NCI-H446 (cell line): ENCODE results near the gene SHANK1.
"Not testable (repeated sequence)": the region's sequence is repeated elsewhere in the genome, so short reads cannot be mapped to it uniquely, and the experiment has no call there.

Experiments
- DNase-seq, 2 experiments: peaks; one replicate each; lab custom pipeline; 2025; lab: John Stamatoyannopoulos, UW

SHANK1 gene

GRCh38 chr19:50633973-50634372 lies 85.6 kb downstream of the SHANK1 start:
- no peak for DNase-seq

DNA sequence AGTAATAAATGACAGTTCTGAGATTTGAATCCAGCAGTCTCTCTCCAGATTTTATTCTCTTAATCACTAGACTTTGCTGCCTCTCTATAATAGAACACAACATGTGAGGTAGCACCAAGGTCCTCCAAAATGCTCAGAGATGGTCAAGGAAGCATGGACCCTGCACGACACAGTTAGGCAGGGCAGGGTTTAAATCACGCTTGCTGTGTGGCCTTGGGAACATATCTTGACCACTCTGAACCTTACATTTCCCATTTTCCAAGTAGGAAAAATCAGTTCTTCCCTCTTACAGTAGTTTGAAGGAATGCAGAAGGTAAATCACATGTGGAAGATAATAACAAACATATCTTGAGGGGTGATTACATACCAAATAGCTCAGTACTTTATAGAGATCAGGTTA lies 86.2 kb downstream of the SHANK1 start:
- no peak for DNase-seq

DNA sequence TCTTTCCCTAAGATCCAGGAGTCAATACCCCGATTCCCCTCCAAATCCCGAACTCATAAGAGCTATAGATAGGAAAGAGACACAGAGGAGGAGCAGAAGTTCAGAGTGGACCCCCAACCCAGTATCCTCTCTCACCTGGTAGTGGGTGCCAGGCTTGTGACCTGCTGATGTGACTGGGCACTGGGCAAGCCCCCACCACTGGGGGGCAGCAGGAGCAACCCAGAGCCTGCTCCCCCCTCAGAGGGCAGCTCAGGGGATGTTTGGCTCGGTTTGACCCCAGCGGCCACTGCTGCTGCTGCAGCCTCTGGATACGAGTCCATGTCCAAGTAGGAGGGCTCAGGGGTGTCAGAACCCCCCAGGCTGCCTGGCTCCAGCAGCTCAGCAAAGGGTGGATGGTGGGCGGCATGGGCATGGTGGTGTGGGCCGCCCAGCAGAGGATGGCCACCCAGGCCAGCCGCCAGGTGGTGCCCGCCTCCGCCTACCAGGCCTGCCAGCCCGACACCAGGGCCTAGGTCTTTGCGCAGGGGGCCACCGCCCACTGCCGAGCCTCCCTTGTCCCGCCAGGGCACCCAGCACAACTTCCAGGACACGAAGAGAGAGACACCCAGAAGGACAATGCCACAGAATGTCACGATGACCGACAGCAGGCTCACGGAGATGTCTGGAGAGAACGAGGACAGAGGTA lies 87.3 kb downstream of the SHANK1 start:
- DNase-seq = no peak

- no peak for DNase-seq
Measured at GRCh38 chr19:50629801-50630200, 89.8 kb downstream of the SHANK1 start.

GRCh38 chr19:50629194-50629593 lies 90.4 kb downstream of the SHANK1 start:
- no peak for DNase-seq

- no peak for DNase-seq
Measured at GRCh38 chr19:50628551-50628950, 91.1 kb downstream of the SHANK1 start.

DNA sequence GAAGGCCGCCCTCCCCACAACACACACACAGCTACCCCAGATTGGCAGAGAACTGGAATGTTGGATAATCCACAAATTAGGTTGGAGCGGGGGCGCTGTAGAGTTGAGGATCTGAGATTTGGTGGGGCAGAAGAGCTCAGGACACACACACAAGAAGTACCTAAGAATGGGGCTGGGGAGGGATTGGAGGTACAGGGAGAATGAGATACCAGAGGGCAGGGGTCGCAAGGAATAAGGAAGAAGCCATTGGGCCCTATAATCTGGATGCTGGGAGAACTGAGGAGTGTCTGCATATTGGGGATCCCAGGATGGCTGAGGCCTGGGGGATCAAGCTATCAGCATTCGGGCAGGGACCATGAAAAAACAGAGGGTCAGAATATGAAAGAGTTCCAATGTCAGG lies 91.5 kb downstream of the SHANK1 start:
- no peak for DNase-seq

DNA sequence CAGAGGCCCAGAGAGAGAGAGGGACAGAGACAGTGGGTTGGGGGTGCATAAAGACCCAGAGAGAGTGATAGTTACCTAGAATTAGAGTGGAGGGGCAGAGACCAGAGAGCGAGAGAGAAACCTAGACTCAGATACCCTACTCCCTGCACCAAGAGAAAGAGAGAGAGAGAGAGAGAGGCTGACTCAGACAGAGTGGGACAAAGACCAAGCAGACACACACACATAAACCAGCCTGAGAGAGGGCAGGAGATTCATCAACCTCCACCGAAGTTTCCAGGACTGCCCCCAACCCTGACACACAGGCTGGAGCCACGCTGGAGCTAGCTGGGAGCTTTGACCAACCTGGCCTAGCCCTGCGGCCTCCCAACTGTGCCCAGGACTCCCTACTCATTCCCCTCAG lies 92.8 kb downstream of the SHANK1 start:
- no peak for DNase-seq

- DNase-seq = no peak
Measured at GRCh38 chr19:50626011-50626410, 93.6 kb downstream of the SHANK1 start.

- DNase-seq = no peak
Measured at GRCh38 chr19:50624949-50625600, 94.5 kb downstream of the SHANK1 start.

- not testable (repeated sequence) for DNase-seq
Measured at GRCh38 chr19:50620394-50620906, 99.2 kb downstream of the SHANK1 start.

- not testable (repeated sequence) for DNase-seq
Measured at GRCh38 chr19:50619184-50619583, 100.4 kb downstream of the SHANK1 start.

GRCh38 chr19:50618379-50618778 lies 101.2 kb downstream of the SHANK1 start:
- DNase-seq = not testable (repeated sequence)

DNA sequence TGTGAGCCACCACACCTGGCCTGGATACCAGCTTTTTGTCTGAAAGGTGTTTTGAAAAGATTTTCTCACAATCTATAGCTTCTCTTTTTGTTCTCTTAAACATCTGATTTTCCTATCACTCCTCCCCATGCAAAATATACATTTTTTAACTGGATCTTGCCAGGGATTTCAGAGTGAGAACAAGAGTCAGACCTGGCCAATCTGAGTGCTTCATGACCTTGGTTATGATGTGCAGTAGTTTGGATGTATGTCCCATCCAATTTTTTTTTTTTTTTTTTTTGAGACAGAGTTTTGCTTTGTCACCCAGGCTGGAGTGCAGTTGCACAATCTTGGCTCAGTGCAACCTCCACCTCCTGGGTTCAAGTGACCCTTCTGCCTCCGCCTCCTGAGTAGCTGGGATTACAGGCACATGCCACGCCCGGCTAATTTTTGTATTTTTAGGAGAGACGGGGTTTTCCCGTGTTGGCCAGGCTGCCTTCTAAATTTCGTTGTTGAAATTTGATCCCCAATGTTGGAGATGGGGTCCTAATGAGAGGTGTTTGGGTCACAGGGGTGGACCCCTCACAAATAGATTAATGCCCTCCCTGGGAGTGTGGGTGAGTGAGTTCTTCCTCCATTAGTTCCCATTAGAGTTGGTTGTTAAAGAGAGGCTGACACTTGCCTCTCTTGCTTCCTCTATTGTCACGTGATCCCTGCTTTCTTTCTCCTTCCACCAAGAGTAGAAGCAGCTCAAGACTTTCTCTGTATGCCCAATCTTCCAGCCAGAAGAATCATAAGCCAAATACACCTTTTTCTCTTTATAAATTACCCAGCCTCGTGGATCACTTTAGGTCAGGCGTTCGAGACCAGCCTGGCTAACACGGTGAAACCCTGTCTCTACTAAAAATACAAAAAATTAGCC lies 106.8 kb downstream of the SHANK1 start:
- not testable (repeated sequence) for DNase-seq
